A549 (cell line): ENCODE results near the gene FRYL. TPM values are rescaled to one million over a fixed set of nuclear protein-coding genes. Genes with fewer than 3 reads are reported as not detected.

Experiments
- ATAC-seq, 2 experiments: fragments of 200-7000 bp in 1 of 2; fragments of >200 bp in 1 of 2; cut with Nextera tagmentation in 1 of 2; cut with Tn5 transposase in 1 of 2; 3 replicates each; pipeline versions ENCODE4 v1.8.0 to v1.9.1; 2018 to 2020; ENCODE audit warnings: mild to moderate bottlenecking in 1 of 2, moderate library complexity in 1 of 2
- CTCF ChIA-PET: fragments of 300-600 bp; sonication (Branson Sonifier 250); formaldehyde crosslinking; extraction: SDS; loops from one replicate; lab custom pipeline; 2021; ENCODE audit warnings: antibody characterized with exemption, inconsistent platforms; lab: Yijun Ruan, JAX
- POLR2A ChIA-PET: fragments of 350-600 bp; formaldehyde crosslinking; extraction: SDS; loops from one replicate; lab custom pipeline; 2021; ENCODE audit warnings: antibody characterized with exemption, inconsistent platforms; lab: Yijun Ruan, JAX
- DNase-seq, 2 experiments: peaks; one replicate each; pipeline versions ENCODE4 v3.0.0 to v3.0.0-alpha.2; 2011 to 2016; ENCODE audit warnings: low read depth in 1 of 2, low spot score in 1 of 2
- FAIRE-seq: peaks from 2 replicates; lab custom pipeline; 2011; peaks lifted over from hg19 to GRCh38; lab: Jason Lieb, UNC
- H3K27ac ChIP-seq, 2 experiments: fragments of >200 bp; sonication (Bioruptor Twin); formaldehyde crosslinking; 3 replicates each; pipeline ENCODE4 v1.5.1; 2016 to 2017
- H3K4me1 ChIP-seq: fragments of >200 bp; sonication (Bioruptor Twin); formaldehyde crosslinking; 3 replicates; pipeline ENCODE4 v1.6.1; 2016
- H3K4me2 ChIP-seq: fragments of >200 bp; sonication (Bioruptor Twin); formaldehyde crosslinking; 3 replicates; pipeline ENCODE4 v1.6.1; 2016
- H3K4me3 ChIP-seq: fragments of >200 bp; sonication (Bioruptor Twin); formaldehyde crosslinking; 3 replicates; pipeline ENCODE4 v1.5.1; 2016
- H3K9me3 ChIP-seq: fragments of >200 bp; sonication (Bioruptor Twin); formaldehyde crosslinking; 3 replicates; pipeline ENCODE4 v1.6.1; 2016
- ATOH8 ChIP-seq: fragments of 250-450 bp; sonication (Bioruptor Pico); IDR thresholded peaks from 2 replicates; pipeline ENCODE4 v1.5.0; 2020; ENCODE audit warnings: low read depth, mild to moderate bottlenecking, moderate library complexity
- CBX2 ChIP-seq: fragments of 200-600 bp; sonication (generic); IDR thresholded peaks from 2 replicates; pipeline ENCODE4 v1.6.1; 2016; ENCODE audit warnings: low read depth, mild to moderate bottlenecking, borderline replicate concordance
- EHF ChIP-seq: fragments of 250-450 bp; sonication (Bioruptor Pico); IDR thresholded peaks from 2 replicates; pipeline ENCODE4 v1.5.0; 2020; ENCODE audit warnings: mild to moderate bottlenecking
- ESRRA ChIP-seq: fragments of 150-350 bp; IDR thresholded peaks from 2 replicates; pipeline ENCODE4 v1.6.1; 2014; ENCODE audit warnings: mild to moderate bottlenecking, low read length, borderline replicate concordance
- FOXS1 ChIP-seq: fragments of 250-450 bp; sonication (Bioruptor Pico); IDR thresholded peaks from 2 replicates; pipeline ENCODE4 v1.5.0; 2020; ENCODE audit warnings: mild to moderate bottlenecking, moderate library complexity
- HOXB5 ChIP-seq: fragments of 250-450 bp; sonication (Bioruptor Pico); IDR thresholded peaks from 2 replicates; pipeline ENCODE4 v1.5.0; 2020; ENCODE audit warnings: mild to moderate bottlenecking, moderate library complexity
- JUNB ChIP-seq: fragments of >200 bp; sonication (Bioruptor Twin); formaldehyde crosslinking; IDR thresholded peaks from 2 replicates; pipeline ENCODE4 v1.6.1; 2016
- KDM1A ChIP-seq: fragments of 200-600 bp; sonication (generic); IDR thresholded peaks from 2 replicates; pipeline ENCODE4 v1.6.1; 2016; ENCODE audit warnings: low read depth, mild to moderate bottlenecking
- MAZ ChIP-seq: fragments of 150-350 bp; IDR thresholded peaks from 2 replicates; pipeline ENCODE4 v1.6.1; 2014; ENCODE audit warnings: antibody characterized with exemption, low read depth, low read length, borderline replicate concordance
- NFE2L2 ChIP-seq: fragments of 150-350 bp; conservative IDR thresholded peaks from 2 replicates; pipeline ENCODE4 v1.6.1; 2014; ENCODE audit warnings: low read length
- NR3C1 ChIP-seq: fragments of >200 bp; sonication (Bioruptor Twin); formaldehyde crosslinking; IDR thresholded peaks from 3 replicates; pipeline ENCODE4 v1.6.1; 2017
- POLR2A ChIP-seq: IDR thresholded peaks from 2 replicates; pipeline ENCODE4 v1.6.1; 2012; ENCODE audit warnings: mild to moderate bottlenecking, low read length
- RARB ChIP-seq: fragments of 250-450 bp; sonication (Bioruptor Pico); IDR thresholded peaks from 2 replicates; pipeline ENCODE4 v1.8.0; 2021; ENCODE audit warnings: mild to moderate bottlenecking, moderate library complexity
- RCOR1 ChIP-seq: fragments of 150-350 bp; IDR thresholded peaks from 2 replicates; pipeline ENCODE4 v1.6.1; 2014; ENCODE audit warnings: antibody characterized with exemption, low read length, low read depth
- RNF2 ChIP-seq: fragments of 200-600 bp; sonication (generic); IDR thresholded peaks from 2 replicates; pipeline ENCODE4 v1.6.1; 2016; ENCODE audit warnings: low read depth, mild to moderate bottlenecking, antibody characterized with exemption, moderate library complexity, borderline replicate concordance
- SMC3 ChIP-seq: fragments of >200 bp; sonication (Bioruptor Twin); formaldehyde crosslinking; IDR thresholded peaks from 3 replicates; pipeline ENCODE4 v1.6.1; 2018; ENCODE audit warnings: inconsistent platforms
- TFCP2L1 ChIP-seq: fragments of 250-450 bp; sonication (Bioruptor Pico); IDR thresholded peaks from 2 replicates; pipeline ENCODE4 v1.5.0; 2021; ENCODE audit warnings: mild to moderate bottlenecking
- TP53 ChIP-seq: fragments of 250-450 bp; sonication (Bioruptor Pico); IDR thresholded peaks from 2 replicates; pipeline ENCODE4 v1.5.0; 2021; ENCODE audit warnings: mild to moderate bottlenecking, moderate library complexity
- ZC3H11A ChIP-seq: fragments of 450-650 bp; IDR thresholded peaks from 2 replicates; pipeline ENCODE4 v1.6.1; 2014; ENCODE audit warnings: antibody characterized with exemption, mild to moderate bottlenecking
- ZSCAN20 ChIP-seq: fragments of 250-450 bp; sonication (Bioruptor Pico); IDR thresholded peaks from 2 replicates; pipeline ENCODE4 v1.8.0; 2022; ENCODE audit warnings: mild to moderate bottlenecking, moderate library complexity
- WGBS: methylation state at CpG from one replicate; pipeline ENCODE4 v1.1.6; 2017; ENCODE audit errors: missing lambda C conversion rate; 5-methylcytosine and 5-hydroxymethylcytosine counted together
- polyA plus RNA-seq, 4 experiments: library from polyadenylated mRNA; depleted of rRNA in 3 of 4; stranded (reverse); fragments of >200 nt; fragmentation: RNase III in 1 of 4; extraction: RNeasy Plus Mini Kit Qiagen cat#74134 plus additional on column Dnase treatment in 1 of 4; gene quantifications; 2 replicates in 3 of 4; 3 replicates in 1 of 4; pipeline ENCODE4 v1.2.3, GENCODE V29; 2011 to 2017
- TF ChIP-seq, protein P1 (sequence below): fragments of >200 bp; sonication (Bioruptor Twin); formaldehyde crosslinking; IDR thresholded peaks from 3 replicates; pipeline ENCODE4 v1.5.1; 2016
- TF ChIP-seq, protein P2 (sequence below): fragments of 200-600 bp; sonication (generic); IDR thresholded peaks from 2 replicates; pipeline ENCODE4 v1.6.1; 2016; ENCODE audit warnings: antibody characterized with exemption, mild to moderate bottlenecking, moderate library complexity
- TF ChIP-seq, protein P3 (sequence below): IDR thresholded peaks from 2 replicates; pipeline ENCODE4 v1.6.1; 2012

The FRYL gene
- polyA plus RNA-seq, 2 of the 4 experiments (the other 2 are of a cell fraction) = 7.1 to 21.1 TPM

DNA sequence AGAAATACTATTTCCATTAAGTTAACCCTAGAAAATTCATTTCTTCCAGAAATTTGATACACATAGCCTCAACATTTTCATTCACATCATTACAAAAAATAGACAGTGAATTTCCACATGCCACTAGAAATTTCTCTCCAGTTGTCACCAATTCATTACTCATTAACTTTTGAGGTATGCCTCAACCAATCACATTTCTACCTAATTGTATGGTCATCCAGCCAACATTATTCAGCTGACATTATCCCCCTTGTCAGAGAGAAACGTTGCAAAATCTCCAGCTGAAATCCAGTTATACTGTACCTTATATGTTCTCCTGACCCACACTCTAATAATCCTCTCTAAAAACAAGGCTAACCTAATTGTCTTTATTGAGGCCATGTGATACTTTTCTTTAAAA lies 24.8 kb downstream of the FRYL start:
- ATAC-seq = no peak
- 72% methylated on average over 1 of the region's 1 CpG for WGBS
- Histone ChIP-seq H3K4me3 (no peak overlapping the region), H3K4me1 (no peaks in the 10 kb centered on the region)
- CTCF ChIA-PET = no interaction called here
- DNase-seq = no peak
- no peak for FAIRE-seq
- POLR2A ChIA-PET = no interaction called here
- TF ChIP-seq HOXB5 (CRISPR knock-in tag) (no peak), KDM1A (no peak), RCOR1 (no peak), ZSCAN20 (no peak), ATOH8 (no peak), ZC3H11A (no peak), CBX2 (no peak), EHF (CRISPR knock-in tag) (no peak), NR3C1 (no peak), JUNB (no peak)
- TF ChIP-seq, protein P1, sequence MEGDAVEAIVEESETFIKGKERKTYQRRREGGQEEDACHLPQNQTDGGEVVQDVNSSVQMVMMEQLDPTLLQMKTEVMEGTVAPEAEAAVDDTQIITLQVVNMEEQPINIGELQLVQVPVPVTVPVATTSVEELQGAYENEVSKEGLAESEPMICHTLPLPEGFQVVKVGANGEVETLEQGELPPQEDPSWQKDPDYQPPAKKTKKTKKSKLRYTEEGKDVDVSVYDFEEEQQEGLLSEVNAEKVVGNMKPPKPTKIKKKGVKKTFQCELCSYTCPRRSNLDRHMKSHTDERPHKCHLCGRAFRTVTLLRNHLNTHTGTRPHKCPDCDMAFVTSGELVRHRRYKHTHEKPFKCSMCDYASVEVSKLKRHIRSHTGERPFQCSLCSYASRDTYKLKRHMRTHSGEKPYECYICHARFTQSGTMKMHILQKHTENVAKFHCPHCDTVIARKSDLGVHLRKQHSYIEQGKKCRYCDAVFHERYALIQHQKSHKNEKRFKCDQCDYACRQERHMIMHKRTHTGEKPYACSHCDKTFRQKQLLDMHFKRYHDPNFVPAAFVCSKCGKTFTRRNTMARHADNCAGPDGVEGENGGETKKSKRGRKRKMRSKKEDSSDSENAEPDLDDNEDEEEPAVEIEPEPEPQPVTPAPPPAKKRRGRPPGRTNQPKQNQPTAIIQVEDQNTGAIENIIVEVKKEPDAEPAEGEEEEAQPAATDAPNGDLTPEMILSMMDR = no peak
- TF ChIP-seq, protein P2, sequence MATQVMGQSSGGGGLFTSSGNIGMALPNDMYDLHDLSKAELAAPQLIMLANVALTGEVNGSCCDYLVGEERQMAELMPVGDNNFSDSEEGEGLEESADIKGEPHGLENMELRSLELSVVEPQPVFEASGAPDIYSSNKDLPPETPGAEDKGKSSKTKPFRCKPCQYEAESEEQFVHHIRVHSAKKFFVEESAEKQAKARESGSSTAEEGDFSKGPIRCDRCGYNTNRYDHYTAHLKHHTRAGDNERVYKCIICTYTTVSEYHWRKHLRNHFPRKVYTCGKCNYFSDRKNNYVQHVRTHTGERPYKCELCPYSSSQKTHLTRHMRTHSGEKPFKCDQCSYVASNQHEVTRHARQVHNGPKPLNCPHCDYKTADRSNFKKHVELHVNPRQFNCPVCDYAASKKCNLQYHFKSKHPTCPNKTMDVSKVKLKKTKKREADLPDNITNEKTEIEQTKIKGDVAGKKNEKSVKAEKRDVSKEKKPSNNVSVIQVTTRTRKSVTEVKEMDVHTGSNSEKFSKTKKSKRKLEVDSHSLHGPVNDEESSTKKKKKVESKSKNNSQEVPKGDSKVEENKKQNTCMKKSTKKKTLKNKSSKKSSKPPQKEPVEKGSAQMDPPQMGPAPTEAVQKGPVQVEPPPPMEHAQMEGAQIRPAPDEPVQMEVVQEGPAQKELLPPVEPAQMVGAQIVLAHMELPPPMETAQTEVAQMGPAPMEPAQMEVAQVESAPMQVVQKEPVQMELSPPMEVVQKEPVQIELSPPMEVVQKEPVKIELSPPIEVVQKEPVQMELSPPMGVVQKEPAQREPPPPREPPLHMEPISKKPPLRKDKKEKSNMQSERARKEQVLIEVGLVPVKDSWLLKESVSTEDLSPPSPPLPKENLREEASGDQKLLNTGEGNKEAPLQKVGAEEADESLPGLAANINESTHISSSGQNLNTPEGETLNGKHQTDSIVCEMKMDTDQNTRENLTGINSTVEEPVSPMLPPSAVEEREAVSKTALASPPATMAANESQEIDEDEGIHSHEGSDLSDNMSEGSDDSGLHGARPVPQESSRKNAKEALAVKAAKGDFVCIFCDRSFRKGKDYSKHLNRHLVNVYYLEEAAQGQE = no peak
- TF ChIP-seq, all 56 proteins: peak for 0
- Histone ChIP-seq H3K9me3 (no peaks in the 10 kb centered on the region), H3K27ac (no peak overlapping the region), H3K4me2 (no peak overlapping the region)

DNA sequence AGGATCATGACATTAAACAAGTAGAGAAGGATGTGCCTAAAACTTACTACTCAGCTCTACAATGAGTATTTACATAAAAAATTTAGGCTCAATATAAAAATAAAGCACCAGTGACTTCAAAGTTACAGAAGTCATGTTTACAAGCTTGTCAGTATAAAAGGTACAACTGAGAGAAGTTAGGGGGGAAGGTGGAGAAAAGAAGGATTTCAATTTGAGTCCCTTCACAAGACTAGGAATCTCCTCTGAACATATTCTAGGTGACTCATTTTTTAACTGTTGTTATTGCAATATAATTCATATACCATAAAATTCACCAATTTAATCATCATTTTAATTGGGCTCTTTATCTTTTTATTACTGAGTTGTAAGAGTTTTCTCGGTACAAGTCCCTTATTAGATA lies 26.9 kb downstream of the FRYL start:
- Histone ChIP-seq H3K27ac (no peak overlapping the region), H3K4me3 (no peak overlapping the region), H3K4me1 (no peaks in the 10 kb centered on the region), H3K4me2 (no peak overlapping the region), H3K9me3 (no peaks in the 10 kb centered on the region)
- DNase-seq (no peak), ATAC-seq (no peak), FAIRE-seq (no peak)
- POLR2A ChIA-PET = no interaction called here
- CTCF ChIA-PET = interaction anchor here (1.3 kb wide), 1 partner anchor 174 kb away, joined by 4 read pairs; no protein-coding TSS in a partner anchor
- 77% methylated on average over 1 of the region's 1 CpG for WGBS
- TF ChIP-seq, protein P2 = no peak
- TF ChIP-seq JUNB = no peak
- TF ChIP-seq RNF2 = no peak
- TF ChIP-seq NFE2L2 = no peak
- no peak for TF ChIP-seq ESRRA
- no peak for TF ChIP-seq TP53 (CRISPR knock-in tag)
- TF ChIP-seq ATOH8 = no peak
- TF ChIP-seq, protein P1 = no peak
- TF ChIP-seq EHF (CRISPR knock-in tag) = no peak
- TF ChIP-seq CBX2 = no peak
- TF ChIP-seq MAZ = no peak
- TF ChIP-seq TFCP2L1 = no peak
- TF ChIP-seq, protein P3, sequence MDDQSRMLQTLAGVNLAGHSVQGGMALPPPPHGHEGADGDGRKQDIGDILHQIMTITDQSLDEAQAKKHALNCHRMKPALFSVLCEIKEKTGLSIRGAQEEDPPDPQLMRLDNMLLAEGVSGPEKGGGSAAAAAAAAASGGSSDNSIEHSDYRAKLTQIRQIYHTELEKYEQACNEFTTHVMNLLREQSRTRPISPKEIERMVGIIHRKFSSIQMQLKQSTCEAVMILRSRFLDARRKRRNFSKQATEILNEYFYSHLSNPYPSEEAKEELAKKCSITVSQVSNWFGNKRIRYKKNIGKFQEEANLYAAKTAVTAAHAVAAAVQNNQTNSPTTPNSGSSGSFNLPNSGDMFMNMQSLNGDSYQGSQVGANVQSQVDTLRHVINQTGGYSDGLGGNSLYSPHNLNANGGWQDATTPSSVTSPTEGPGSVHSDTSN = no peak
- TF ChIP-seq RARB (CRISPR knock-in tag) = no peak
- no peak for TF ChIP-seq POLR2A
- no peak for TF ChIP-seq FOXS1 (CRISPR knock-in tag)
- TF ChIP-seq SMC3 = no peak
